Measurements from ENCODE around the gene CBLL1. TPM values are rescaled to one million over a fixed set of nuclear protein-coding genes. Genes with fewer than 3 reads are reported as not detected.

Gene CBLL1
- total RNA-seq, 1 experiment from 2014 or later = 35.0 TPM

GRCh38 chr7:107810626-107811025 lies 66.7 kb downstream of the CBLL1 start:
- Histone ChIP-seq H3K79me2 (ENCODE audit: insufficient read depth, low read length) (no peaks in the 10 kb centered on the region), H3K9me2 (ENCODE audit: insufficient read depth) (no peaks in the 10 kb centered on the region), H3K9ac (ENCODE audit: low read length) (no peak overlapping the region), H3K4me1 (ENCODE audit: control insufficient read depth in 1 of 2, insufficient read depth in 2 of 2, low read length in 2 of 2) (no peaks in the 10 kb centered on the region), H4K20me1 (ENCODE audit: insufficient read depth) (no peaks in the 10 kb centered on the region), H3K27me3 (ENCODE audit: insufficient read depth, low read length) (no peaks in the 10 kb centered on the region), H3K9me3 (ENCODE audit: control insufficient read depth in 1 of 2, insufficient read depth in 1 of 2, low read depth in 1 of 2, low read length in 2 of 2) (no peaks in the 10 kb centered on the region), H3K4me2 (ENCODE audit: low read length) (no peak overlapping the region), H2AFZ (ENCODE audit: low read depth, low read length, poor library complexity, severe bottlenecking) (no peak overlapping the region), H3K4me3 (replicated peaks in 1 of 2; ENCODE audit: low read depth in 1 of 2, low read length in 2 of 2) (no peak overlapping the region), H3K27ac (ENCODE audit: low read depth, low read length) (no peak overlapping the region), H3K36me3 (ENCODE audit: control insufficient read depth in 1 of 2, insufficient read depth in 2 of 2, low read length in 2 of 2) (no peaks in the 10 kb centered on the region)
- intact Hi-C loops (cut with micrococcal nuclease) = no loop called here
- ATAC-seq (no peak), DNase-seq (ENCODE audit: low read depth, low spot score) (no peak)
- TF ChIP-seq ELF1 (IDR thresholded peaks at IDR 0.05; ENCODE audit: borderline replicate concordance, low read depth) (no peak), POLR2A (IDR thresholded peaks at IDR 0.05; ENCODE audit: borderline replicate concordance, extremely low read depth, insufficient read depth, insufficient read length) (no peak), ZNF274 (IDR thresholded peaks at IDR 0.05; ENCODE audit: low read depth, low read length) (no peak), TCF7L2 (IDR thresholded peaks at IDR 0.05; ENCODE audit: borderline replicate concordance, extremely low read depth, insufficient read depth, insufficient read length) (no peak), ATF3 (IDR thresholded peaks at IDR 0.05) (no peak), CBX3 (IDR thresholded peaks at IDR 0.05; ENCODE audit: low read depth) (no peak), ZFX (IDR thresholded peaks at IDR 0.05) (no peak), YY1 (IDR thresholded peaks at IDR 0.05; ENCODE audit: extremely low read depth, insufficient replicate concordance, low read depth, low read length) (no peak), MAX (IDR thresholded peaks at IDR 0.05) (no peak), RAD21 (IDR thresholded peaks at IDR 0.05; ENCODE audit: low read depth) (no peak), EGR1 (IDR thresholded peaks at IDR 0.05; ENCODE audit: low read depth) (no peak), CTCF (IDR thresholded peaks at IDR 0.05 in 2 of 3, conservative IDR thresholded peaks at IDR 0.05 in 1 of 3; ENCODE audit: borderline replicate concordance in 1 of 3, insufficient read depth in 1 of 3, low read depth in 2 of 3, low read length in 2 of 3) (no peak), POLR2AphosphoS5 (IDR thresholded peaks at IDR 0.05; ENCODE audit: low read depth, low read length) (no peak), SIN3A (IDR thresholded peaks at IDR 0.05; ENCODE audit: low read depth) (no peak), FOSL1 (IDR thresholded peaks at IDR 0.05; ENCODE audit: low read depth) (no peak), EZH2phosphoT487 (IDR thresholded peaks at IDR 0.05; ENCODE audit: borderline replicate concordance) (no peak), SRF (IDR thresholded peaks at IDR 0.05; ENCODE audit: low read depth) (no peak), CEBPB (IDR thresholded peaks at IDR 0.05; ENCODE audit: low read depth) (no peak), ZBTB33 (IDR thresholded peaks at IDR 0.05; ENCODE audit: extremely low read depth, insufficient replicate concordance, low read length) (no peak), SP1 (IDR thresholded peaks at IDR 0.05; ENCODE audit: low read depth) (no peak)
- ChIA-PET POLR2A (no interaction called here), RAD21 (ENCODE audit: low non-redundant PET in 1 of 2, low total read pairs in 2 of 2, uncharacterized antibody in 2 of 2, unreplicated experiment in 2 of 2) (no interaction called here), CTCF (no interaction called here)
- BruUV-seq (replicated peaks) = no TSS peak
